ENCODE results near the gene PLIN3.
"Not testable (repeated sequence)": the region's sequence is repeated elsewhere in the genome, so short reads cannot be mapped to it uniquely, and the experiment has no call there.

Gene PLIN3

DNA sequence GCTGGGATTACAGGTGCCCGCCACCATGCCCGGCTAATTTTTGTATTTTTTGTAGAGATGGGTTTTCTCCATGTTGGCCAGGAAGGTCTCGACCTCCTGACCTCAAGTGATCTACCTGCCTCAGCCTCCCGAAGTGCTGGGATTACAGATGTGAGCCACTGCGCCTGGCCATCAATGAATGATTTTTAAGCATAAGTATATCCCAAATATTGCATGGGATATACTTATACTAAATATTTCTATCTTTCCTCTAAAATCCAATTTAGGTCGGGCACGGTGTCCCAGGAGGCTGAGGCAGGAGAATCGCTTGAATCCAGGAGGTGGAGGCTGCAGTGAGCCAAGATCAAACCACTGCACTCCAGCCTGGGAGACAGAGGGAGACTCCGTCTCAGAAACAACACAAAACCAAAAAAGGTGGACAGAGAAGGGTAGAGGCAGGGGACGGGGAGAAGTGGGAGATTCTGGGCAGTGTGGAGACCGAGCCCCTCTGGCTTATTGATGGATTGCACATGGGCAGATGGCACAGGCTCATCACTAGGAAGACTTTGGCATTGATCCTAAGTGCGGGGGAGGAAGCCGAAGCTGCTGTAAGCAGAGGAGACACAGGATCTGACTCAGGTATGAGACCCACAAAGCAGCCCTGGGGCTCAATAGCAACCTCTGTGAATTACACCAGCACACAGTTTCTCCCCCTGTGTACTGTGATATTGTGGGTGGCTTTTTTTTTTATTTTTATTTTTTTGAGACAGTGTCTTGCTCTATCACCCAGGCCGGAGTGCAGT lies 21.8 kb upstream of the PLIN3 start:
- DNase-seq = peak; percentile 77

DNA sequence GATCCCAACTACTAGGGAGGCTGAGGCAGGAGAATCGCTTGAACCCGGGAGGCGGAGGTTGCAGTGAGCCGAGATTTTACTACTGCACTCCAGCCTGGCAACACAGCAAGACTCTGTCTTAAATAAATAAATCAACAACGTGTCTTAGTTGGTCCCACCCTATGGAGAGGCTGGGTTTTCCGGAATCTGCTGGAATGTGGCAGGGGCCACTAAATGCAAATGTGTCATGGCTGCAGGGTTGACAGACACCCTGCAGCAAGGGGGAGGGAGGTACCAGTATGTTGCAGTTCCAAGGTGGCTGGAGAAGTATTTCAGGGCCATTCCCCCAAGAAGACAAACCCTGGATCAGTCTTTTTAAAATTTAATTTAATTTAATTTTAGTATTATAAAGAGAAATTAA lies 20.3 kb upstream of the PLIN3 start:
- not testable (repeated sequence) for DNase-seq

DNA sequence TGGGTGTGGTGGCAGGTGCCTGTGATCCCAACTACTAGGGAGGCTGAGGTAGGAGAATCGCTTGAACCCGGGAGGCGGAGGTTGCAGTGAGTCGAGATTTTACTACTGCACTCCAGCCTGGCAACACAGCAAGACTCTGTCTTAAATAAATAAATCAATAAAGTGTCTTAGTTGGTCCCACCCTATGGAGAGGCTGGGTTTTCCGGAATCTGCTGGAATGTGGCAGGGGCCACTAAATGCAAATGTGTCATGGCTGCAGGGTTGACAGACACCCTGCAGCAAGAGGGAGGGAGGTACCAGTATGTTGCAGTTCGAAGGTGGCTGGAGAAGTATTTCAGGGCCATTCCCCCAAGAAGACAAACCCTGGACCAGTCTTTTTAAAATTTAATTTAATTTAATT lies 17.5 kb upstream of the PLIN3 start:
- not testable (repeated sequence) for DNase-seq

DNA sequence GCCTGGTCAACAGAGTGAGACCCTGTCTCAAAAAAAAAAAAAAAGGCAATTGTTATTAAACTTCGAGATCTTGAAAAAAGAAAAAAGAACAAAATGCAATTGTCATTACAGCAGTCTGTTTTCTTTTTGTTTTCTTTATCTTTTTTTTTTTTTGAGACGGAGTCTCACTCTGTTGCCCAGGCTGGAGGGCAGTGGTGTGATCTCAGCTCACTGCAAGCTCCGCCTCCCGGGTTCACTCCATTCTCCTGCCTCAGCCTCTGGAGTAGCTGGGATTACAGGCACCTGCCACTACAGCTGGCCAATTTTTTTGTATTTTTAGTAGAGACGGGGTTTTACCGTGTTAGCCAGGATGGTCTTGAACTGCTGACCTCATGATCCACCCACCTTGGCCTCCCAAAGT lies 15.4 kb upstream of the PLIN3 start:
- not testable (repeated sequence) for DNase-seq

DNA sequence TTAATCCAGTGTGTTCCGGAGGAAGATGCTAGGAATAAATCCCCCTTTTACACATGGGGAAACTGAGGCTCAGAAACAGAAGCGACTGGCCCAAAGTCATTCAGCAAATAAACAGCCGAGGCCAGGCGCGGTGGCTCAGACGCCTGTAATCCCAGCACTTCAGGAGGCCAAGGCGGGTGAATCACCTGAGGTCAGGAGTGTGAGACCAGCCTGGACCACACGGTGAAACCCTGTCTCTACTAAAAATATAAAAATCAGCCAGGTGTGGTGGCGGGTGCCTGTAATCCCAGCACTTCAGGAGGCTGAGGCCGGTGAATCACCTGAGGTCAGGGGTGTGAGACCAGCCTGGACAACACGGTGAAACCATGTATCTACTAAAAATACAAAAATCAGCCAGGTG lies 11.6 kb upstream of the PLIN3 start:
- no peak for DNase-seq

DNA sequence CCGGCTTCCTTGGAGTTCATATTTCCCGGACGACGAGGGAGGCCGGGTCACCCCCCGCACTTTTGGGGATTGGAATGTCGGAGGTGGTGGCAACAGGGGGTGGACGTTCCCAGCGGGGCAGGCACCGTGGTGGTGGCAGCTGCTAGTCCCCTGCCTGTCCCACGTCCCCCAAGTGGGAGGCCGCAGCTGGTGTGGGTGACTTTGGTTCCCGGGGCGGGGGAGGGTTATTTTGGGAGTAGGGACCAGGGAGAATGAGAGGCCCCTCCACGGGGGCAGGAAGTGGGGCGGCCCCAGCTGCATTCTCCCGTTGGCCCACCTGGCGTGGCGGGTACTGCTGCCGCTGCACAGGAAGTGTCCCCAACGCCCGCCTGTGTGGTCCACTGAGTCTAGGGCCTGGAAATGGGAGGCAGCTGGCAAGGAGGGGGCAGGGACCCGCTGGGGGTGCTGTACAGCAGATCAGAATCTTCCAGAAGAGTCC lies 11.1 kb upstream of the PLIN3 start:
- DNase-seq = peak; percentile 8

DNA sequence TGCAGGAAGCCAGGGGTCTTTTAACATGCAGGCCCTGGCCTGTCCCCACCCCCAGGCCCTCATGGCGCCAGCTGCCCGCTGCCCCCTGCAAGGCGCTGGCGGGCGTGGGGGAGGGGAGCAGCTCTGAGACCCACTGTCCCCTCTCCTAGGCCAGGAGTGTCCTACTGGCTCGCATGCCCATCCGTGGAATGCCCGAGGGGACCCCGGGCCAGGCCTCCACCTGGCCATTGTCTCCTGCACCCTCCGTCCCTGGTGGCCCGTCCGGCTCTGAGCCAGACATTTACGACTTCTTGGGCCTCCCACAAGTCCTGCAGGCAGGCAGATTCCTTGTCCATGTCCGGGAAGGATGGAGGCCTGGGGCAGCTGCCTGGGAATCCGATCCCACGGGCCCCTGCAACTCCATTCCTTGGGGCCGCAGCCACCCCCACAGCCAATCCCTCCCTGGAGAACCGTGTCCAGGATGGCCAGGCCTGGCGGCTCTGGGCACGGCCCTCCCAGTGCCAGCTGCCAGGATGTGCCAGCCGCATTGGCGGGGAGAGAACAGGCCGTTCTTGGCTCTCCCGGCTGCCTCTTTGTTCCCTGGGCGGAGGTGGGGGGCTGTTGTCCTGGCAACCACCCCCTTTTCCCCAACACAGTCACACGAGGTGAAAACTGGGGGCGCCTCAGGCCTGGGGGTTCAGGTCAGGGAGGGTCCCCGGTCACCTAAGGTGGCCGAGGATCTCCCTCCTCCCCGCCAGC lies 10.5 kb upstream of the PLIN3 start:
- DNase-seq = no peak

DNA sequence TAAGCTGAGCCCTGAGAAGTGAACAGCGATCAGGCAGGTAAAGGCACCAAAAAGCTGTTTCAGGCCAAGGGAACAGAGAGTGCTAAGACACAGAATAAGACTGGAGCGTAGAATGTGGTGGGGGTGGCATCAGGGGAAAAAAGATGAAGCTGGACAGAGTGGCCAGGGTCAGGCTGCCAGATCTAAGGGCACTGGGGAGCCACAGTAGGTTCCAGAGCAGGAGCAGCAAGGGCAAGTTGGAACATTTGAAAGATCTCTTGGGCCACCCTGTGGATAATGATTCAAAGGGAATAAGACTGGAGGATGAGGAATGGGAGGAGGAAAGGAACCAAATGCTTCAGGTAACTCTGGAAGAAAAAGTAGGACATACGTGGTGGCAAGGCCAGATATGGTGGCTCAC lies 6.5 kb upstream of the PLIN3 start:
- no peak for DNase-seq

DNA sequence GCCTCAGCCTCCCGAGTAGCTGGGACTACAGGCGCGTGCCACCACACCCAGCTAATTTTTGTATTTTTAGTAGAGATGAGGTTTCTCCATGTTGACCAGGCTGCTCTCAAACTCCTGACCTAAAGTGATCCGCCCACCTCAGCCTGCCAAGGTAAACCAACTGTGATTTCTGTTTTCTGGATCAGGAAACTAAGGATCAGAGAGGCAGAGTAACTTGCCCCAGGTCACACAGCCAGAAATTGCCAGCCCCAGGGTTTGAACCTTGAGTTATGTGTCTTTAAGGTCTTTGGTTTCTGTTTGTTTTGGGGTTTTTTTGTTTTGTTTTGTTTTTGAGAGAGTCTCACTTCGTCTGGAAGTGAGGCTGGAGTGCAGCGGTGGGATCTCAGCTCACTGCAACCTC lies 4.2 kb upstream of the PLIN3 start:
- no peak for DNase-seq

DNA sequence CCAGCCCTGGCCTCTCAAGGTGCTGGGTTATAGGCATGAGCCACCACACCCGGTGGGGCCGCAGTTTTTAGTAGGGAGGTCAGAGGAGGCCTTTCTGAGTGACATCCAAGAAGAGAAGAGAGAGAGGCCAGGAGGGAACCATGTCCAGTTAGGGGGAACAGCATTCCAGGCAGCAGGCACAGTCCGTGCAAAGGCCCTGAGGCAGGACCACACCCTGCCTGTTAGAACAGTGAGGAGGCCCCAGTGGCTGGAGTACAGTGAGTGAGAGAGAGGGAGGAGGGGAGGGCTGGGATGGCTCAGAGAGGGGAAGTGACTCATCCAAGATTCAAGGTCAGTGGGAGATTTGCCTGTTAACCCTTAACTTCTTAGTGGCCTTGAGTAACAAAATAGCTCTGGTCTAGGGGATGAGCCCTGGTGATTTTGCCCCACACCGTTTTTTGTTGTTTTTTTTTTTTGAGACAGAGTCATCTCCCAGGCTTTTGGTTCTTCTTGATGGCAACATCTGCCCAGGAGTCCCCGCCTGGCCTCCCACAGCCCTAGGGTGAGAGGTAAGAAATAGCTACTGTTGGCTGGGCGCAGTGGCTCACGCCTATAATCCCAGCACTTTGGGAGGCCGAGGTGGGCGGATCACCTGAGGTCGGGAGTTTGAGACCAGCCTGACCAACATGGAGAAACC lies 2.7 kb upstream of the PLIN3 start:
- peak; percentile 91 for DNase-seq

DNA sequence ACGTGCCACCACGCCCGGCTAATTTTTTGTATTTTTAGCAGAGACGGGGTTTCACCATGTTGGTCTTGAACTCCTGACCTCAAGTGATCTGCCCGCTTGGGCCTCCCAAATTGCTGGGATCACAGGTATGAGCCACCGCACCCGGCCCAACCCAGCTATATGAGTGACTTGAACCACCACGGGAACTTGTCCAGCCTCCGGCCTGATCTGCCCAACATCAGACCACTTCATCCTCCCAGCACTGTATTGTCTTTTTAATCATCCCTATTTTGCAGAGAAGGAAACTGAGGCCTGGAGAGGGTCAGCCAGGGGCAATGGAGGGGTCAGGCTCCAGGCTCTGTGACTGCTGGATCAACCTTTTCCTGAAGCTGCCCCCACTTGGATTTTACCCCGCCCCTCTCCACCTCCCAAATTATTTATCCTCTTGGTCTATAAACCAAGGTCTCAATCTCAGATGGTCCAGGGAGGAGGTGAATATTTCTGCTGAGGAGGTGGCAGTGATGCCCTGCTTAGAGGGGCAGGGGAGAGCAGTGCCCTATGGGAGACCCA lies 893 bp upstream of the PLIN3 start:
- no peak for DNase-seq

DNA sequence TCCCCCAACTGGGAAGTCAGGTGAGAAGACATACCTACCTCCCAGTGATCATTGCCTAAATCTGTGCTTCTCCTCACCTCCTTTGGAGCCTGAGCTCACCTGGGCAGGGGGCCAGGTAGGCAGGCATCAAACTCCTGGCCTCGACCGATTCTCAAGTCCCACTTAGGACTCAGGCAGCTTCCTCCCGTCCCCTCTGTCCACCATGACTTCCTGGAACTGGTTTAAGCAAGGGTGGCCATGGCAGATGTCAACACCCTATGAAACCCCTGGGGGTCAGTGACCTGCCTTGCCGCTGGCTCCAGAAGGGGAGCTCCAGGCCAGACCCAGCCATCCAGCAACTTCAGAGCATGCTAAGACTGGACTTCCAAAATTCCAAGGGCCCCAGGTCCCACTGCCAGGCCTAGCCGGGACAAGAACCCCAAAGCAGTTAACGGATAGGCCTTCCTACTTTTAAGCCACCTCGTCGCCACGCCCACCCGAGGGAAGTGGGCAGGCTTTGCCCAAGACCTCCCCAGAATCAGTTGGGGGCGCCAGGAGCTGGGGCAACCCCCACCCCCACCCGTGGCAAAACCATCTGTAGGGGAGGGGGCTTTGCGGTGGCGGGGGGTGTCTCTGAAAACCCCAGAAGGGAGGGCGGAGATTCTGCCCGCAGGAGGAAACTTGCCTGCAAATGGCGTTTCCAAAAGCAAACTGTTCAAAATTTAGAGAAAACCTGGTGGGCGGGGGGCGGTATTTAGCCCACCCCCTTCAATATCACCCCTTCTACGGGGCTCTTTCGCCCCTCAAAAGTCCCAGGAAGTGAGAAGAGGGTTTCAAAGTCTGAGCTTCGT lies 657 bp downstream of the PLIN3 start:
- peak; percentile 49 for DNase-seq

DNA sequence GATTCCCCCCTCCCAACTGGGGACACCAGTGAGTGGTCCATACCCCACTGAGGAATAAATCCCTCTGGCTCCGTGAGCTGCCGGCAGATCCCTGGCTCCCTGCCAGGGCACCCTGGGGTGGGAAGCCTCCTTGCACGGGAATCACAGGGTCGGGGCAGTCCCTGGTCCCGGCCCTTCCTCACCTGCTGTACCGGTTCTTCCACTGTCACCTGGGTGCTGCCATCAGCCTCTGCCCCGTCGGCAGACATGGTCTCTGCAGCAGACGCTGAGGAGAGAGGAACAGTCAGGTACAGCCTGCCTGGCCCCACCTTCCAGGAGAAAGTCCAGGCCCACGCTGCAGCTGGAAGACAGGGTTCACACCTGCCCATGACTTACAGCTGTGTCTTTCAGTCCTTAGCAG lies 6.3 kb downstream of the PLIN3 start:
- DNase-seq = no peak

DNA sequence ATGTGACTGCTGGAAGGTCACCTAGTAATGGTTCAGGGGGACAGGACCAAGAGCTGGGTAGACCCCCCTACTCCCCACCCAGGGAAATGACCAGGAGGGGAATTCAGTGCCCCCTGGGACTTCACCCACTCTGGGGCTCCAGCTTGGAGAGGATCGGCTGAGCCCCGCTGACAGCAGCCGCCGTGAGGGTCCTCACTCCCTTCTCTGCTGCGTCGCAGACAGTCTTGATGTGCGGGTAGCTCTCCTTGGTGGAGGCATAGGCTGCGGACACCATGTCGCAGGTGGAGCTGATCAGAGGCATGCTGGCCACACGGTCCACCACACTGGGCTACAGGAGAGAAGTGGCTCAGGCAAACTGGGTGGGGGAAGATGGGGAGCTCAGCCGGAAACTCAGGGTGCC lies 7.8 kb downstream of the PLIN3 start:
- DNase-seq = no peak

DNA sequence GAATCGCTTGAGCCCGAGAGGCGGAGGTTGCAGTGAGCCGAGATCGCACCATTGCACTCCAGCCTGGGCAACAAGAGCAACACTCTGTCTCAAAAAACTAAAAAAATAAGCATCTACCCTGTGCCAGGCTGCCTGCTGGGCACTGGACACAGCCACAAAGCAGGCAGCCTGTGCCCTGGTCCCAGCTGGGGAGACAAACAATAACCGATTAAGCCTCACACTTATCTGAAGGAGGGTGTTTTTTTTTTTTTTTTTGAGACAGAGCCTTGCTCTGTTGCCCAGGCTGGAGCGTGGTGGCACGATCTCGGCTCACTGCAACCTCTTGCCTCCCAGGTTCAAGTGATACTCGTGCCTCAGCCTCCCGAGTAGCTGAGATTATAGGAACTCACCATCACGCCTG lies 11.0 kb downstream of the PLIN3 start:
- not testable (repeated sequence) for DNase-seq

DNA sequence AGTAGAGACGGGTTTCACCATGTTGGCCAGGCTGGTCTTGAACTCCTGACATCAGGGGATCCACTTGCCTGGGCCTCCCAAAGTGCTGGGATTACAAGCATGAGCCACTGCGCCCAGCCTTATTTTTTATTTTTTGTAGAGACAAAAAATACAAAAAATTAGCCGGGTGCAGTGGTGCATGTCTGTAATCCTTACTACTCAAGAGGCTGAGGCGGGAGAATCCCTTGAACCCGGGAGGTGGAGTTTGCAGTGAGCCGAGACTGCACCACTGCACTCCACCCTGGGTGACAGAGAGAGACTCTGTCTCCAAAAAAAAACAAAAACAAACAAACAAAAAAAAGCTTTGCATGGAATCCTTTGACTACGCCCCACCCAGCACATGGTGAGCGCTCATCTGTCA lies 14.0 kb downstream of the PLIN3 start:
- DNase-seq = not testable (repeated sequence)

DNA sequence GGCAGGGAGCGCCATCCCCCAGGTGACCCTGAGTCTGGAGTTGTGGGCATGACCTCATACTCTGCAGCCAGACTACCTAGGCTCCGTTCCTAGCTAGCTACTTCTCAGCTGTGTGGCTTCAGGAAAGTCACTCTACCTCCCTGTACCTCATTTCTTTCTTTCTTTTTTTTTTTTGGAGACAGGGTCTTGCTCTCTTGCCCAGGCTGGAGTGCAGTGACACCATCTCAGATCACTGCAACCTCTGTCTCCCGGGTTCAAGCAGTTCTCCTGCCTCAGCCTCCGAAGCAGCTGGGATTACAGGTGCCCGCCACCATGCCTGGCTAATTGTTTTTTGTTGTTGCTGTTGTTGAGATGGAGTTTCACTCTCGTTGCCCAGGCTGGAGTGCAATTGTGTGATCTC lies 15.0 kb downstream of the PLIN3 start:
- no peak for DNase-seq

DNA sequence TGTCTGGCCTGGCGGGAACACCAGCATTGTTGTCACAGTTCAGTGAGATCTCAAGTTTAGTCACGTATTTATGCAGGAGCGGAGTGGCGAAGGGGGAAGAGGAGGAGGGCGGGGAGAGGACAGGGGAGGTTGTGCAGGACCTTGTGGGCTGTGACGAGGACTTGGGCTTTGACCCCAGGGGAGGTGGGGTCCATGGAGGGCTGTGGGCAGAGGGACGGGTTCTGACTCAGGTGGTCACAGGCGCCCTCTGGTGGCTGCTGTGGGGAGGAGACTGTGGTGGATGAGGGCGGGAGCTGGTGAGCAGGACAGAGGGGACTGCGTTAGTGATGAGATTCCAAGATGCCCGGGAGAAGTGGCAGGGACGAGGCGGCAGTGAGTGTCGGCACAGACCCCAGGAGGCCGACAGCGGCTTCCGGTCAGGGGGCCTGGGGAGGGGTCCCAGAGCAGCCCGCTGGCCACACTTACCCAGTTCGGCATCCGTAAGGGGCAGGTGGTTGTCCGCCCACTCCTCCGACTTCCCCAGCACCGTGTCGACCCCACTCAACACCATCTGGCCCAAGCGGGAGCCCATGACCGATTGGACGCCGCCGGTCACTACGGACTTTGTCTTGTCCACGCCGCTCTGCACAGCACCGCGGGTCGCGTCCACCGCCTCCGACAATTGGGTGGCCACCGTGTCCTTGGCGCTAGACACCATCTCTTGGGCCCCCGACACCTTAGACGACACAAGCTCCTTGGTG lies 15.7 kb downstream of the PLIN3 start:
- DNase-seq = peak; percentile 51

DNA sequence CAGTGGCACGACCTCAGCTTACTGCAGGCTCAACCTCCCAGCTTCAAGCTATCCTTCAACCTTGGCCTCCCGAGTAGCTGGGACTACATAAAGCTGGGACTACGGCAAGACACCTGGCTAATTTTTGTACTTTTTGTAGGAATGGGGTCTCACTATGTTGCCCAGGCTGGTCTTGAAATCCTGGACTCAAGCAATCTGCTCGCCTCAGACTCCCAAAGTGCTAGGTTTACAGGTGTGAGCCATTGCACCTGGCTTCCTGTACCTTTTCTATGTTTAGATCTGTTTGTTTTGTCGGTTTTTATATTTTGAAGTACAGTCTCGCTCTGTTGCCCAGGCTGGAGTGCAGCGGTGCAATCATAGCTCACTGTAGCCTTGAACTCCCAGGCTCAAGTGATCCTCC lies 18.4 kb downstream of the PLIN3 start:
- DNase-seq = no peak

DNA sequence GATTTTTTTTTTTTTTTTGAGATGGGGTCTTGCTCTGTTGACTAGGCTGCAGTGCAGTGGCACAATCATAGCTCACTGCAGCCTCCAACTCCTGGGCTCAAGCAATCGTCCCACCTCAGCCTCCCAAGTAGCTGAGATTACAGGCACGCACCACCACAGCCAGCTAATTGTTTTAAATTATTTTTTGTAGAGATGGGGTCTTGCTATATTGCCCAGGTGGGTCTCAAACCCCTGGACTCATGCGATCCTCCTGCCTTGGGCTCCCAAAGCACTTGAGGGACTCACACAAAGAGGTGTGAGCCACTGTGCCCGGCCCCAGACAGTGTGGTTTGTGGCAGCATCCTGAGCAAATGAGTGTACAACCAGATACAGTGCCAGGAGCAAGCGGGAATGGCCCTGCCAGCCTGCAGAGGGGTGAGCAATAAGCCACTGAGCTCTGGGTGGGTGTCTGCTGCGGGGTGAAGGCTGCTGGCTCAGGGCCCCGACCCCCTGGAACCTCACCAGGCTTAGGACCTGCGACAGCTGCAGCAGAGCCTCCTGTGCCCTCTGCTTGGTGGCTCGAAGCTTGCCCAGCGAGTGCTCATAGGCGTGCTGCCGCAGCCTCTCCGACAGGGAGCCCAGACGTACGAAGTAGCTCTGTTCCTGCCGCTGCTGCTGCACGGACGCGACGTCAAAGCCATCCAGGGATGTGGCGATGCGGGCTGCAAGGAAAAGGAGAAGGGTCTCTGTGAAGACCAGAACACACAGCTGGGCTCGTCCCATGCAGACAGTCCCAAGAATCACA lies 20.1 kb downstream of the PLIN3 start:
- no peak for DNase-seq

DNA sequence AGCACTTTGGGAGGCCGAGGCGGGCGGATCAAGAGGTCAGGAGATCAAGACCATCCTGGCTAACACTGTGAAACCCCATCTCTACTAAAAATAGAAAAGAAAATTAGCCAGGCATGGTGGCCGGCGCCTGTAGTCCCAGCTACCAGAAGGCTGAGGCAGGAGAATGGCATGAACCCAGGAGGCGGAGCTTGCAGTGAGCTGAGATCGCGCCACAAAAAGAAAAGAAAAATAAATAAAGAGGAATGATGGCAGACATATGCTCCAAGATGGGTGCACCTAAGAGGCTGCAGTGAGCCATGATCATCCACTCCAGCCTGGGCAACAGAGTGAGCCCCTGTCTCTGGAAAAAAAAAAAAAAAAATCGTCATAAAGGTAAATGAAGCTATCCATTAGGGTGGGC lies 21.5 kb downstream of the PLIN3 start:
- peak; percentile 17 for DNase-seq

Measured in fibroblast of skin of right quadriceps (primary cell).